Activated T-helper 17 cell treated with anti-CD3 and anti-CD28 coated beads, Interleukin-2, amount 50 U/mL, for 72 hours (primary cell): ENCODE data around the gene FAM153A. TPM values are rescaled to one million over a fixed set of nuclear protein-coding genes. Genes with fewer than 3 reads are reported as not detected.
"Not testable (repeated sequence)": the region's sequence is repeated elsewhere in the genome, so short reads cannot be mapped to it uniquely, and the experiment has no call there.

ENCODE experiments used
- ATAC-seq: fragments of 150-1000 bp; cut with Tn5 transposase; replicated peaks from 2 replicates; pipeline ENCODE4 v1.10.0; 2021; ENCODE audit warnings: mild to moderate bottlenecking, moderate library complexity
- H3K27ac Mint-ChIP-seq: one replicate; pipeline ENCODE4 v1.8.0; 2022; ENCODE audit warnings: mixed read lengths
- H3K27me3 Mint-ChIP-seq: one replicate; pipeline ENCODE4 v1.8.0; 2022; ENCODE audit warnings: mixed read lengths
- H3K36me3 Mint-ChIP-seq: one replicate; pipeline ENCODE4 v1.8.0; 2022; ENCODE audit warnings: low read depth, mild to moderate bottlenecking, mixed read lengths
- H3K4me1 Mint-ChIP-seq: one replicate; pipeline ENCODE4 v1.8.0; 2022; ENCODE audit warnings: mixed read lengths
- H3K4me3 Mint-ChIP-seq: one replicate; pipeline ENCODE4 v1.8.0; 2022; ENCODE audit warnings: mild to moderate bottlenecking, mixed read lengths
- H3K9me3 Mint-ChIP-seq: one replicate; pipeline ENCODE4 v1.8.0; 2022; ENCODE audit warnings: mixed read lengths
- total RNA-seq, 2 donors: library from RNA; stranded (reverse); gene quantifications; one replicate each; pipeline ENCODE4 v1.2.3, GENCODE V29; 2022

Gene FAM153A
- total RNA-seq, 2 donors from 2014 or later, result 34.0 to 127 TPM

DNA sequence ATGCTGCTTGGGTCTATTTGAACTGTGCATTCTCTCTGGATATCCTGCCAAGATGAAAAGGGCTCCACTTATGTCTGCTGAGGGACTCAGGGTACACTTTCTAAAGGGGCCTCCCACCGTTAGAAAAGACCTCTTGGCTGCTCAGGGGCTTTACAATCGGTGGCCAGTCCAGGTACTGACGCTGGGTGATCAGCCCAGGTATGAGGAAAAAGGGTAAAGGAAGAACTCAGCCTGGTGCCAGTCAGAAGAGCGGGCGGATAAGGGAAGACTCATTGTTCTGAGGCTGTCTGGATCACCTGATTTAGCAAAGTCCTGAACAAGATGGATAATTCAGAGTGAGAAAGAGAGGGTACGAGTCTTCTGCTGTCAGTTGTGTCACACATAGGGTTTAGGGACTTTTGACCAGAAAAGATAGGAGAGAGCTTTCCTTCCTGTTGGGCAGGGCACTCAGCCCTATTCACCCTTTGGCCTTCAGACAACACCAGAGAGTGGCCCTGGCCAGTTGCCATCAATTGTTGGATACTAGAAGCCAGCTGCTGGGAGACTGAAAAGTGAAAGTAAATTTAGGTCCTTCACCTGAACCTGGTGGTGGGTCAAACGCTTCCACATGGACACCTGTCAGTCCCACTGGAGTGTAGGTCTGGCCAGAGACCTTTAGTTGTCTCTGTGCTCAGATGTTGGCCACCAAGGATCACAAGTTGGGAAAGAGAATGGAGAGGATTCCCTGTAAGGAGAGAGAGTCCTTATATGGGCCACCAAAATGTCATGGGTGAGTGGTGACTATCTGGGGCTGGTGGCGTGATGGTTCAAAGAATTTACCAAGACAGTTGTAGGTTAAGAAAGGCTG lies 88.8 kb downstream of the FAM153A start:
- not testable (repeated sequence) for H3K27me3 Mint-ChIP-seq, H3K27ac Mint-ChIP-seq, ATAC-seq, H3K4me3 Mint-ChIP-seq, H3K36me3 Mint-ChIP-seq, H3K9me3 Mint-ChIP-seq, H3K4me1 Mint-ChIP-seq

DNA sequence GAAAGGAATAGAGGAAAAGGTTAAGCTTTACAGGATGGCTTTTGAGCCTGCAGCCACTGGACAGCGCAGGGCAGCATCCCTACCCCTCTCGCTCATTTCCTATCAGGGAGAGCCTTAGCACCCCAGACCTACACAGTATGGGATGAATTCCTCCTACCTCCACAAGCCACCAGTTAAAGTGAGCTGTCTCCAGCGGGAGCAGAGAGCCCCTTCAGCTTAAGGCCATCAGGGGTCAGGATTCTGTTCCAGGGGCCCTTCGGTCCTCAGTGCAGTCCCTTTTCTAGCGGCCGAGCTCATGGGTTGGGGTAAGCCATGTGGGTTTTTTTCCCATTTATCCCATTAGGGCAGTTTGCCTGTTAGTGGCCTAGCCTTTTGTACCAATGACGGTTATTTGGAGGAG lies 89.7 kb downstream of the FAM153A start:
- H3K27me3 Mint-ChIP-seq, H3K9me3 Mint-ChIP-seq, ATAC-seq, H3K4me3 Mint-ChIP-seq, H3K4me1 Mint-ChIP-seq, H3K27ac Mint-ChIP-seq, H3K36me3 Mint-ChIP-seq: not testable (repeated sequence)

DNA sequence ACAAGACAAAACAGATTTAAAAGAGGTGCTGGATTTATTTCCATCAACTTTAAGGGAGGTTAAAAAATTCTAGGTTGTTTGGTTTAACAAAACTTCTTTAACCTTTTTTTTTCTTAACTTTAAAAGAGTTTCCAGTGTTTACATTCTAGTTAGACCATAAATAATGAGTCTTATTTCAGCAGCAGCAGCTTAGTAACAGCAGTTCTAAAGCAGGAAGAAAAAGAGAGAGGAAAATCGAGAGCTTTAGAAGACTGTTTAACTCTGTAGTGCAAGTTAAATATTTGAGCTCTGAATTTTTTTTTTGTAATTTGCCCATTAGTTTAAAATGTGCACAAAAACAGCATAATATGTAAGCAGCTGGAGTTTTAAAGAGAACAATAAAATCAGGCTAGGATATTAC lies 90.2 kb downstream of the FAM153A start:
- H3K9me3 Mint-ChIP-seq, H3K4me1 Mint-ChIP-seq, ATAC-seq, H3K4me3 Mint-ChIP-seq, H3K27ac Mint-ChIP-seq, H3K36me3 Mint-ChIP-seq, H3K27me3 Mint-ChIP-seq: not testable (repeated sequence)

DNA sequence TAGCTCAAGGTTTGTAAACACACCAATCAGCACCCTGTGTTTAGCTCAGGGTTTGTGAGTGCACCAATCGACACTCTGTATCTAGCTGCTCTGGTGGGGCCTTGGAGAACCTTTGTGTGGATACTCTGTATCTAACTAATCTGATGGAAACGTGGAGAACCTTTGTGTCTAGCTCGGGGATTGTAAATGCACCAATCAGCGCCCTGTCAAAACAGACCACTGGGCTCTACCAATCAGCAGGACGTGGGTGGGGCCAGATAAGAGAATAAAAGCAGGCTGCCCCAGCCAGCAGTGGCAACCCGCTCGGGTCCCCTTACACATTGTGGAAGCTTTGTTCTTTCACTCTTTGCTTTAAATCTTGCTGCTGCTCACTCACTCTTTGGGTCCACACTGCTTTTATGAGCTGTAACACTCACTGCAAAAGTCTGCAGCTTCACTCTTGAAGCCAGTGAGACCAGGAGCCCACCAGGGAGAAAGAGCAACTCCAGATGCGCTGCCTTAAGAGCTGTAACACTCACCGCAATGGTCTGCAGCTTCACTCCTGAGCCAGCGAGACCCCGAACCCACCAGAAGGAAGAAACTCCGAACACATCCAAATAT lies 93.6 kb downstream of the FAM153A start:
- H3K9me3 Mint-ChIP-seq, H3K27ac Mint-ChIP-seq, H3K27me3 Mint-ChIP-seq, ATAC-seq, H3K4me1 Mint-ChIP-seq, H3K36me3 Mint-ChIP-seq, H3K4me3 Mint-ChIP-seq: not testable (repeated sequence)

DNA sequence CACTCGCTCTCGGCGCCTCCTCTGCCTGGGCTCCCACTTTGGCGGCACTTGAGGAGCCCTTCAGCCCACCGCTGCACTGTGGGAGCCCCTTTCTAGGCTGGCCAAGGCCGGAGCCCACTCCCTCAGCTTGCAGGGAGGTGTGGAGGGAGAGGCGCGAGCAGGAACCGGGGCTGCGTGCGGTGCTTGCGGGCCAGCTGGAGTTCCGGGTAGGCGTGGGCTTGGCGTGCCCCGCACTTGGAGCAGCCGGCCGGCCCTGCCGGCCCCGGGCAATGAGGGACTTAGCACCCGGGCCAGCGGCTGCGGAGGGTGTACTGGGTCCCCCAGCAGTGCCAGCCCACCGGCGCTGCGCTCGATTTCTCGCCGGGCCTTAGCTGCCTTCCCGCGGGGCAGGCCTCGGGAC lies 94.6 kb downstream of the FAM153A start:
- not testable (repeated sequence) for H3K36me3 Mint-ChIP-seq, H3K9me3 Mint-ChIP-seq, H3K27ac Mint-ChIP-seq, H3K4me1 Mint-ChIP-seq, ATAC-seq, H3K4me3 Mint-ChIP-seq, H3K27me3 Mint-ChIP-seq

DNA sequence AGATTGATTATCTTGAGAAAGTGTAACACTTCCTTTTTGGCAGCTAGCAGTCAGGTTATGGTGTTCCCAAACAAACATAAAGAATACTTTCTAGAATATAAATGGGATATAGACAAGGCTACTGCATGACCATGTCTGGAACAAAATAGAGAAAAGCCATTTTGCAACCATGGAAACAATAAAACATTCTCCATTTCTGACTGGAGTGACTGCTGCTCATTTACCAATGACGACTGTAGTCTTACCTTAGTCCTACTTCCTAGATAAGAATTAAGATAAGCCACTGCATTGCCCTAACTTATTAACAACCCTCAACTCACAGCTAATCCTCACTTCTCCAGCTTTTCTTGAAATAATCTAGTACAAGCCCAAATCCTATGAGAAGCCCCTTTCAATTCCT lies 100.8 kb downstream of the FAM153A start:
- H3K27ac Mint-ChIP-seq, H3K27me3 Mint-ChIP-seq, H3K36me3 Mint-ChIP-seq, H3K9me3 Mint-ChIP-seq, ATAC-seq, H3K4me3 Mint-ChIP-seq, H3K4me1 Mint-ChIP-seq: not testable (repeated sequence)

Other genes starting within 250 kb of the FAM153A start
- 10 to 100 TPM; 67.5 to 72.3 TPM for gene FAM193B, start 228.3 kb downstream of the FAM153A start, total RNA-seq
- gene TMED9, start 190.7 kb downstream of the FAM153A start, total RNA-seq, result 100 to 1,000 TPM in 1 of 2 donors, 10 to 100 TPM in 1; 97.7 to 118 TPM
- 10 to 100 TPM; 11.6 to 14.3 TPM for gene B4GALT7, start 182.8 kb downstream of the FAM153A start, total RNA-seq
- not detected for gene PROP1, start 213.3 kb upstream of the FAM153A start, total RNA-seq